ENCODE results near the gene EPHX1.

Gene EPHX1

GRCh38 chr1:225766967-225767633 lies 42.8 kb upstream of the EPHX1 start:
- no peak overlapping the region for H3K4me3 ChIP-seq (ENCODE audit: low read depth, low read length)
- TF ChIP-seq CTCF (IDR thresholded peaks at IDR 0.05; ENCODE audit: low read depth, low read length) = no peak

GRCh38 chr1:225767634-225768540 lies 42.0 kb upstream of the EPHX1 start:
- H3K4me3 ChIP-seq (ENCODE audit: low read depth, low read length) = no peak overlapping the region

GRCh38 chr1:225768662-225769426 lies 41.1 kb upstream of the EPHX1 start:
- no peak overlapping the region for H3K4me3 ChIP-seq (ENCODE audit: low read depth, low read length)

More at GRCh38 chr1:225767634-225768540, 42.0 kb upstream of the EPHX1 start:
- TF ChIP-seq CTCF (IDR thresholded peaks at IDR 0.05; ENCODE audit: low read depth, low read length) = no peak

GRCh38 chr1:225769687-225770086 lies 40.2 kb upstream of the EPHX1 start:
- no peak overlapping the region for H3K4me3 ChIP-seq (ENCODE audit: low read depth, low read length)
- TF ChIP-seq CTCF (IDR thresholded peaks at IDR 0.05; ENCODE audit: low read depth, low read length) = no peak

More at GRCh38 chr1:225768662-225769426, 41.1 kb upstream of the EPHX1 start:
- no peak for TF ChIP-seq CTCF (IDR thresholded peaks at IDR 0.05; ENCODE audit: low read depth, low read length)

- no peak for TF ChIP-seq CTCF (IDR thresholded peaks at IDR 0.05; ENCODE audit: low read depth, low read length)
- no peak overlapping the region for H3K4me3 ChIP-seq (ENCODE audit: low read depth, low read length)
These were observed 39.2 kb upstream of the EPHX1 start for GRCh38 chr1:225770561-225771248.

- TF ChIP-seq CTCF (IDR thresholded peaks at IDR 0.05; ENCODE audit: low read depth, low read length) = no peak
- no peak overlapping the region for H3K4me3 ChIP-seq (ENCODE audit: low read depth, low read length)
These were observed 38.1 kb upstream of the EPHX1 start for GRCh38 chr1:225771661-225772322.
